ENCODE results near the gene RBMS3.

The RBMS3 gene

DNA sequence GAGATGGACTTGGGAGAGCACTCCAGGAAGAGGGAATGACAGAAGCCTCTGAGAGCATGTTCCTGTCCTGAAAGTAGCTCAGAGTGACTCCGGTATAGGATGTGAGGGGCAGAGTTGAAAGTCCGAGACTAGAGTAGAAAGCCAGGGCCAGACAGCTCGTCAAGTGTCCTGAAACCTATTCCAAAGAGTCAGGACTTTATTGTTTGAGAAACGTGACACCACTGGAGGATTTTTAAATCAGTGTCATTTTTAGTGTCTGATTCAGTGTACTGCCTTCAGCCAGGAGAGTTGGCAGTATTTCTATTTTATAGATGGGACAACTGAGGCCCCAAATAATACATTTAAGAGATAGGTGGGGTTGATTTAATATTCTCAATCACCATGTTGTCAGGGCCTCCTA lies 1.6 kb upstream of the RBMS3 start:
- DNase-seq, result no peak

DNA sequence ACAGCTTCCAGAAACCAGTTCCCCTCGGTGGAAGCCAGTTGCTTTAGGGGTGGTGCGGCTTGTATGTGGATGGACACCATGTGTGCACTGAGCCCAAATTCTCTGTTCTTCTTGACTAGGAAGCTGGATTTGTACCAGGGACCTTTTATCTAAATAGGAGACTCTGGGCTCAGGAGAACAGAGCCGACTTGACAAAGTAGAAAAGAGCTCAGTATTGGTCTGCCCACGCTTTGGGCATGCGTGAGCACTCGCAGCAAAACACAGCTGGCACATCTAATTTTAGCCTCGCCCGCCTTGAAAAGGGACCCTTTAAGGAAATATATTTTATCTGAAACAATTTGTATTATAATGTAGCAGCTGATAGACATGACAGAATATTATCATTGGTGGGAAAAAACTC lies 1.1 kb upstream of the RBMS3 start:
- no peak for DNase-seq

DNA sequence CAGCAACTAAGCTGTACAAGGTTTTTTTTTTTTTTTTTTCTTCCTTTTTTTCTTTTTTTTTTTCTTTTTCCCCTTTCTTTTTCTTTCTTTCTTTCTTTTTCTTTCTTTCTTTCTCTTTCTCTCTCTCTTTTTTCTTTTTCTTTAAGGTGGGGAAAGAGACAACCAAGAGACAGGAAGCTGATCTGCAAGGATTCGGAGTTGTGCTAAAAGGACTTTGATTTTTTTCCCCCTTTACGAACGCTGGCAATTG lies 148 bp downstream of the RBMS3 start:
- no peak for DNase-seq

DNA sequence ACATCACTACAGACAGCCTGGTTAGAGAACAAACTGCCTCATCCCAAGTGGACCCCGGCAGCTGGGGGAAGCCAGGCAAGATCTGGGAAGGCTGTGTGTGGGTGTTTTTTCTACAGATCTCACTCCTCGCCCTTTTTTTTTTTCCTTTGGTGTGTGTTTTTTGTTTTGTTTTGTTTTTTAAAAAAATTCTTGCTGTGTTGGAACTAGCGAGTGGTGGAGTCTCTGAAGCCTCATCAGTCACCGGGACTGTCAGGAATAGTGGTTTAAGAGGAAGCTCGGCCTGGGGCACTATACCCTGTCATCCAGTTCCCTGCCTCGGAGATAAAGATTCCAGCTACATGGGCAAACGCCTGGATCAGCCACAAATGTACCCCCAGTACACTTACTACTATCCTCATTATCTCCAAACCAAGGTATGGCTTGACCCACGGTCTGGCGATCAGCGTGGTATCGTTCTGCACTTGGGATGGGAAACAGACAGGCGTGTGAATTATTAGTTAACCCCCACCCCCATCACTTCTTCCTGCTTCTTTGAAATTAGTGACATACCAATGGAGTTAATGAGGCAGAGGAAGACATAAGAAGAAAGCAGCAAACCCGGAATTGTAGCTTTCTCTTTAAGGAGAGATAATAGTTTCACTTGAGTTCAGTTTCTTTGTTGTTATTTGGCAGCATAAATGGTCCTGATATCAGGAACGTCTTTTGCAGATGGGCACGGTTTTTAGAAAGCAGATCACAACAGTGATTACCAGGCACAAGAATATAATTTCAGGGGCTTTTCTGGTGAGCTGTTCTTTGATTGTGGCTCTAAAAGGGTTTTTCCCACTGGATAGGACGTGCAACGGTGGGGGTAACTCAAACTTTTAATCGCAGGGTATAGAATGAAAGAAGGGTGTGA lies 722 bp downstream of the RBMS3 start:
- DNase-seq, result no peak

DNA sequence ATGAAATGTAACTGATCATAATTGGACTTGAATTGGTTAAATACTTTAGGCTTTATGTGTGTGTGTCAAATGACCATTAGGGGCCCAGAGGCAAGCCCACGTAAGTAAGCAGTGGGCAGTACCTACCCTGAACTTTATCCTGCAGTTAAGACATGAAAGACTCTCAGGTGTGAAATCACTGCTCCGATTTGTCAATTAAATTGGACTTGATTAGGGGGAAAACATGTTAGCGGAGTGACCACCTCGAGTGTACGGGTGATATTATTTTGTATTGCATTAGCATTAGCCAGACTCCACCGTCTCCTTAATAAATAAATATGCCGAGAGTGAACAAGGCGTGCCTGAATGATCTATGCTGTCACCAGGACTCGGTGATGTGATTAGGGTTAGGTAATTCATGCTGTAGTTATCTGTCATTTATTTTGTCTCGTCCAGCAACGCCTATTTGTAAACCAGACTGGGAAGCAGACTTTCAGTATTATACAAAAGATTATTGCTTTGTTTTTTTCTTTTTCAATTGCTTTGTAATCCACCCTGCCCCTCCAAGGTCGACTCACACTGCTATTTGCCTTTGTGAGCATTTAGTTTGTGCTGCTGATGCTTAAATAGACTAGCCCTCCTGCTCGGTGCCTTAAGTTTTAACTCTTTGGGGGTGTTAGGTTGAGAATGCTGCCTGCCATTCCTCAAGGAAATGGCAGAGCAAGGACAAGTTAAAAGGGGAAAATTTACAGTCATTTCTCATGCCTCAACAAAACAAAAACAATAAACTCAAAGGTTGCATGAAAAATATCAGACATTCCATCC lies 1.8 kb downstream of the RBMS3 start:
- no peak for DNase-seq

DNA sequence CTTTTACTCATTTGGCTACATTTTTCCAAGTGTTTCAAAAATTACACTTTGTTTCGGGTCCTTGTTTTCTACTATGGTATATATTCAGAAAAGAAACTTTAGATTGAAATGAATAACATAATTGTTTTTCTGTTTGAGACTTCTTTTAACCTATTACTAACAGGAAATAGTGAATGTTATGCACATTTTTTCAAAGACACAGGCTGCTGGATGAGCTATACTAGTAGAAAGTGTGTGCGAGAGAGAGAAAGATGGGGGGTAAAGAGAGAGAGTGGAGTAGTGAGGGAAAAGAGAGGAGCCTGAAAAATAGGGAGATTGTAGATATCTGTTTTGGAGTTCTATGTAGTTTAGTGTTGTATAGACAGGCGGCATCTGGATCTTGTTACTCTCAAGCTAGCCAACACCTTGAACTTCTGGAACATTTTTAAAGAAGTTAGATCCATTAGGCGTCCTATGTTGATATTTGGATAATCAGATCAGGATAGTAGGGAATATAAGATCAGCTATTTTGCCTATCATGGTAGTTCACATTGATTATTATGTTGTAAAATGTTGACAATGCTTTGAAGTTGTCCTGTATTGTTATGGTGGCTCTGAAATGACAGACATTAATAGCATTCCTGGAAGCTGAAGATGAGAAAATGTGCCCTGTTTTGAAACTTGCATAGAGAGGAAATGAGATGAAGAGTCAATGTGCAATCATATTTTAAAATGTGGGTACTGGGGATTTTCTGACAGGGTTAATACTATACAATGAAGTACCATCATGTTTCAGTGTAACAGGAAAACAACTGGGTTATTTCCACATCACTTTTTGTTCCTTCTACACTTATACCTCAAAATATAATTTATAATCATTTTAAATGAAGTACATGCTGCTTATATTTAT lies 2.6 kb downstream of the RBMS3 start:
- no peak for DNase-seq

DNA sequence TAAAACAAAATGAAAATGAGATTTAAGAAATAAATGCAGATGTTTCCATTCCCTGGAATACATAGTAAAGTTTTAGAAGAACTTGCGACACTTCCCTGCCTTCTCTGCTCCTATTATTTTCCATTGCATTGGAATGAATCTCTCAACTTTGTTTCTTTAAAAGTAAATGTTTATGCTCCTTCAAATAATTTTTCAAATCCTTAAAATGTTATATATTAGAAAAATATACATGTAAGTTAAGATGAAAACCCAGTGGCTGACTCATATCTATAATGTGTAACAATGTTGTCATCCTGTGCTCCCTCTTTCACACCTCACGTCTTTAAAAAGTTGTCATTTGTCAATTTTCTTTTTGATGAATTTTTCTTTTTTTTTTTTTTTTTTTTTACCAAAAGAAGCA lies 3.6 kb downstream of the RBMS3 start:
- no peak for DNase-seq

DNA sequence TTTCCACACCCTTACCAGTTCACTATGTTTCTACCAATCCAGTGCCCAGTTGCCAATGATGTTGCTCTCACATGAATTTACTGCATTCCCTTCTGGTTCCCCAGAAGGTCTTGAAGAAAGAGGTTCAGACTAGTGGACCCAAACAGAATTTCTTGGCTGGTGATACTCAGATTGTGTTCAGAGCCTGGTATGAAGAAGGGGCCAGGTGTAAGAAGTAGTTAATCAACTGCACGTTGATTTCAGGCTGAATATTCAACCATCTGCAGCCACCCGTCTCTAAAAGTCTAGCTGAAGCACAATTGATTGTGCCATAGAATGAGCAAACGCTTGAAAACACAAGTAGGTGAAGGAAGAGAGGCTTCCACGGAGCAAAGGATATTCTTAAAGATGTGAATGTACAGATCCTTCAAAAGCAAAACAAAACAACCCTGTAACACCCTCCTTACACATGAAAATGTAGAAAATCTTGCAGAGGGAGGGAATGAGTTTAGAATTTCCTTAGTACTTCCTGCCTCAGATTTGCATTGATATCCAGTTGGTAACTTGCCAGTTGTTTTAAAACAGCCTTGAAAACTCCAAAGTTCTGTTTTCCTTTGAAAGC lies 4.7 kb downstream of the RBMS3 start:
- no peak for DNase-seq

DNA sequence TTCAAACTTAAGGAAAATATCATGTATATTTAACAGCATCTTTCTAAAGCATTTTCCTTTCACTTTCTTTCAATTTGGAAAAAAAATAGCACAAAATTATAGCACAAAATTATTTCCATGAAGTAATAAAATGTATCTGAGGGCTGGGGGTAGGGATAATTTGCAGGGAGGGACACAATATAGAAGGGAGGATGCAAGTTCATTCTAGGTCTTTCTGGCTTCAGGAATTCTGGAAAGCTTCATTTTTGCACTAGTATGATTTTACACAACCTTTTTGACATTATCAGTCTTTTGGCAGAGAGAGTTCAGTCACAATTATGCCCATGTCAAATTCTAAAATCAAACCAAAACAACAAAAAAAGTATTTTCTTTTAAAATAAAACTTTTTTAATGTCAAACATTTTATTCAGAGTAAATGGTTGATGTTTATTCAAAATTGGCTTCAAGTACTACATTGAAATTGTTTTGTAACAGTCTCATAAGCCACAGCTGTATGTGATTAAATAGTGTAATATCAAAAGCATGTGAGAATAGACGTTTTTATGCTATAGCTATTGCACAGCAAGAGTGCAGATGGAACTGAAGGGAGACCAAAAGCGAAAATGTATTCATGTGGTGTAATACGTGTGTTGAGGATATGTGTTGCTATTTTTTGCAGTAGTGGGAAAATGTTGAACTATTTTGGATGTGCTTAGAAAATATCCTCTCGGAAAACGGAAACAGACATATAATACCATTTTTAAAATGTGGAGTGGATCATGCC lies 5.8 kb downstream of the RBMS3 start:
- DNase-seq, result no peak

DNA sequence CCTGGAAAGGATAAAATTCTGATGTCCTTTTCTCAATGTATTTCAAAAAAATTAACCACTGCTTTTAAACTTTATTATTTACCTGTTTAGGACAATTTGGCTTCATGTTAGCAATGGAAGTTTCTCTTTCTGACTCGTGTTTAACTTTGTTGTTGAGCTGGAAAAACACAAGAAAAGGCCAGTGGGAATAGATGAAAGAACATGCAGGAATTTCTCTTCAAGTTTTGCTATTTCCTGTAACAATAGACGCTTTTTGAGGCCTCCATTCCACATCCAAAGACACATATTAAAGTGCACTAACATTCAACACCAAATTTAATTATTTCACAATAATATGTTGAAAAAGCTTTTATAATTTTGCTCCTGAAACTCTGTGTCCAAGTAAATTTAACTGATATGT lies 9.7 kb downstream of the RBMS3 start:
- no peak for DNase-seq

DNA sequence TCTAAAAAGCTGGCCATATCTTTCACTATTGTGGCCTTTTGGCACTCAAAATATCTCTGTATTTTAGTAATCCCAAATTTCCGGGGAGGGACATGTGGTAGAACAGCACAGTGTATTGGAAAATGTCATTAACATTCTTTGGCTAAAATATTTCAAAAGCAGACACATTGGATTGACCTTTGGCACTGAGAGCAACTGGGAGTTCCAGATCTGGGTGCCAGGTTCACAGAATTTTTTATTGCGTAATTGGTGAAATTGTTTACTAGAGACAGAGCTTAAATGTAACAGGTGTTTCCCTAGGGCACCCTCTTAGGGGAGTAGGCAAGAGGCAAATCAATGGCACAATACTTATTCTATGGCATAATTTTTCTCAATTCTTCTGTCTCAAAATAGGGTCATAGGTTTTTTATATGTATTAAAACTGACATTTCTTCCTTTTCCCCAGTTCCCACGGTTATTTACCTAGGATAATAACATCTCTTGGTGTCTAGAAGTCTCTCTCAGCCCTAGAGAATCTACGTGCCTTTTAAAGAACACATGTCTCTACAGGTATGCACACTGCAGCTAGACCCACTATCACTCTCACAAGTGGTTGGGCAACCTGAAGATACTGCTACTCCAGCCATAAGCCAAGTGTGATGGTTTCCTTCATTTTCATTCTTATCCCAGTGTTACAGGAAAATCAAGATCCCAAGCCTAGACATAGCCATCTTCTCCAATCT lies 10.6 kb downstream of the RBMS3 start:
- no peak for DNase-seq

DNA sequence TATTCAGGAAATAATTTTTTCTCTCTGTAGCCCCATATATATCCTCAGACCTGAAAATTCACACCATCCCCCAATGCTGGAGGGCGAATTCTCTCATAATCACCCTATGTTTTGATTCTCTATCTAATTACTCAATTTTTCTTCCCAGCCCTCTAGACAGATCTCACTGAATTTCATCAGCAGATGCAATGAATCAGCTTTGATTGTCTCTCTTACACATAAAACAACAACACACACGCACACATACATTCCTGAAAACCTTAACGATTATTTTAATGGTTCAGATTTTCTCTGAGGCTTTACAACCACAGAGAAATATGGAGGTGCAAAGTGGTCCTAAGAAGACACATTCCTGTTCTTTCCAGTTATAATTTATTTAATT lies 11.1 kb downstream of the RBMS3 start:
- DNase-seq, result no peak

DNA sequence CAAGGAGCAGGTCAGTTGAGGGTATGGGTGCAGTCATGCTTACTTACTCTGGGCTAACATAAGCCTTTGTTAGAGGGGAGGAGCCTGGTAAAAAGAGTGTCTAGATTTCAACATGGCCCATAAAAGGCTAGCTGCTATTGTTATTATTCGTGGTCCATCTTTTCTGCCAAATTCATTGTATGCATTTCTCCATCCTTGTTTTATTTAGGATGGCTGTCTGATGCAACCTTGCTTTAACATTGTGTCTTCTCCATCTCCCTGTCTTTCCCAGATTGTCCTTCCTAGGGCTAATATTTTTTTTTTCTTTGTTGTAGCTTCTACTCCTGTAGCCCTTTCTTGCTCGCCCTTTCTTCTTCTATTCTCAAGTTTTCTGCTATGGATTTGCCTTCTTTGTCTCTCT lies 12.6 kb downstream of the RBMS3 start:
- DNase-seq, result no peak

DNA sequence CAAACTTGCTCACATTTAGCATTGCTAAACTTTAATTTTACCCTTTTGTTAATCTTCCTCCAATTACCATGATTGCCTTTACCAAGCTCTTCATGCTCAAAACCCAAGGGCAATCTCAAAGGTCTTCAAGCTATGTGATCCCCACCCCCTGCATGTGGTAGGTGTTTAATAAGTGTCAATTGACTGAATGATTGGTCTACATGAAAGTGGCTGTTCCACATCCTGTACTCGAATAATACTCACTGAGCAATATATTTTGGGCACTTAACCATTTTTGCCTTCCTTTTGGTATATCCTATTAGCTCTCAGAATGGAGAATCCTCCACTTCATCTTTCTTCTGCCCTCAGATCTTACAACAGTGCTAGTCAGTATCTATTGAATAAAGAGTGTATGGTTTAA lies 17.1 kb downstream of the RBMS3 start:
- DNase-seq, result no peak

DNA sequence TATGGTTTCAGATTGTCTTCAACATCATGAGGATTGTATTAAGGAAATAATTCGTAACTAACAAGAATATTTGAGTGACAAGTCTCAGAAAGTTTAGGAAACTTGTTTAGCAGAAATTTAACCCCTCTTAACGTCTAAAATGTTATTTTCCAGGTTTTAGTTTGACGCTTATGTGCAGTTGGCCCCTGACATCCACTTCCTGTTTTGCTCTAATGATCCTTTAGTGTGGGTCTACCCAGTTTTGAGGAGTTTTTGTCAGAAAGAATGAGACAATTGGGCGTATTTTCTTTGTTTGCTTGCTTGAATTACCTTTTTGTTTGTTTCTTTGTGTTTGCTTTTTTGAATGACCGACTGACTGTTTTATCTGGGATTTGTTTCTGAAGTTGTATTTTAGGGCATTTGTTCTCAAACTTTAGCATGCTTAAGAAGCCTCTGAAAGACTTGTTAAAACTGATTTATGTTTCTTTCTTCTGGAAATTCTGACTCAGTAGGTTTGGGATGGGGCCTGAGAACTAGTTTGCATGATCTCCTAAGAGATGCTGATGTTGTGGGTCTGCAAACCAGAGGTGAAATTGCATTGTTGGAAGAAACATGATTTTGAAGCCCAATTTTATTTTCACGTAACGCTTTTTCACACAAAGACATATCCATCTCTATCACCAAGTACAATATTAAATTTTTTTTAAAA lies 20.6 kb downstream of the RBMS3 start:
- no peak for DNase-seq

DNA sequence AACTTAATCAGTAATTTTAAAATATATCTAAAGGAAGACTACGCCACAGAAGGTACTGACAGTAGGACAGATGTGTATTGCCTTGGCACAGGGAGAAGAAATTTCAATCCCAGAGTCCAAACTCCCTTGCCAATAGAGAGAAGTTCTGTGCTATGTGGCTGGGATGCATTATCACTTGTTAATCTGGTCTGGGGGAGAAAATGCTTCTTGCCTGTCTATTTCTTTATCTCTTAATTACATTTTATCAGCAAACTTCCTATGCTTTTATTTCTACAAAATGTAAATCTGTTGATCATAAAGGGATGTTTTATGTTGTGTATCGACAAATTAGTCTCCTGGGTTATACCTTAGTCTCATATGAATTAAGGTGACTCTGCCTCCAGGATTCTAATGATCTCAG lies 21.7 kb downstream of the RBMS3 start:
- no peak for DNase-seq

DNA sequence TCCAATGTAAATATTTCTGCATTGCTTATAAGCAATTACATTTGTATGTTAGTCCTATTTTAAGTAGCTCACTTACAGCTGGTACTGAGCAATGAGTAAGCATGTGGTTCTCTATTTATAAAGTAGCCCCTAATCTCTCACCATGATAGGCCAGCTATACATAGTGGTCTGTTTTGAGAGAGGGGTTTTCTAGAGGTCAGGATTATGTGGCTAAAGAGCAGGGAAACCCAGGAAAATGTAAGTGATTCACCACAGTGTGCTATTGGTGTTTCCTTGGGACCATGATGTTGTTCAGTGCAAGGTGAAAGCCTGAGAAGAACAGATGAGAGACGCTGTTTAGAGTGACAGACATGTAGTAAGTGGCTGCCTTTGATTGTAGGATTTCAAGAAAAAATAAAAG lies 26.4 kb downstream of the RBMS3 start:
- DNase-seq, result no peak

DNA sequence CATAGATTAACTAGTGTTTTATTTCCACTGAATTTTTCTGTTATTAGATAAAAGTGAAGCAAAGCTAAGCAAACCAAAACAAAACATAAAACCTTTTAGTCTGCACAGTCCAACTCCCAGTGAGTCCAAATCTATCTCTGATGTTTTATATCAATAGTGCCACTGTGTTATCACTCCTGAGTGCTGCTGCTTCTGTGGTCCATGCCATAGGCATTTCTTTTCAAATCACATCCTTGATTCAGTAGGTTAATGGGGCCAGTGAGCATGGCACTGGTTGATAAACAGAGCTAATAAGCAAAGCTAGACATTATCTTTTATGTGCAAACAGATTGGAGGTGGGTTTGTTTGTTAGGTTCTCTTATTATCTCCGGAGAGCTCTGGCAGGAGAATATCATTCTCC lies 30.0 kb downstream of the RBMS3 start:
- DNase-seq, result no peak

DNA sequence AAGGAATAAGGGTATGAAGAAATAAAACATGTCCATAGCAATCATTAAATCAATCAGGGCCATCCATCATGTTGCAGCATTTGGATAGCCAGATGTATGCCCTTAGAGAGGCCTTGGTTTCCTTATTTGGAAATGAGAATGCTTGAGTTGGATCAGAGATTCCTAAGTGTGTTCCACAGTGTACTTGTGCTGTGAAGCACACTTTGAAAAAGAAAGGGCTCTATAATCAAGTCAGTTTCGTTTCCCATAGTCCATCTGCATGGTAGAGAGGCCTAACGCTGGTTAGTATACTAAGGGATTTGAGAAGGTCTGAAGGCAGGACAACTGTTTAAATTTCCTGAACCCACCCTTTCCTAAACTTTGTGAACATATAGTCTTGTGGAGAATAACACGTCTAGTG lies 30.9 kb downstream of the RBMS3 start:
- DNase-seq, result no peak

DNA sequence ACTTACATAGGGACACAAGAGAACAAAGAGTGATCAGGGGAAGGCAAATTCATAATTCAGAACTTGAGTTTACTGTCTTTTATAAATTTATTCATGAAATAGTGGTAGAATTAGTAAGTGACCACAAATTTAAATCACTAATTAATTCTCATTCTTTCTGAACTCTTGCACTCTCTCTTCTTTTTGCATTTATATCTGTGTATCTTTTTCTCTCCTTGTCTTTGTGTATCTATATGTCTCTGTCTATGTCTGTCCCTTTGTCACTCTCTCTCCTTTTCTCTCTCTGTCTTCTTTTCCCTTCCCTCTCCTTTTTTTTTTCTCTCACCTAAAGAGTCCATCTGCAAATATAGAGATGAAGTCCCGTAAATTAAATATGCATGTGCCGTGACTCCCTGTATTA lies 31.5 kb downstream of the RBMS3 start:
- DNase-seq, result no peak

DNA sequence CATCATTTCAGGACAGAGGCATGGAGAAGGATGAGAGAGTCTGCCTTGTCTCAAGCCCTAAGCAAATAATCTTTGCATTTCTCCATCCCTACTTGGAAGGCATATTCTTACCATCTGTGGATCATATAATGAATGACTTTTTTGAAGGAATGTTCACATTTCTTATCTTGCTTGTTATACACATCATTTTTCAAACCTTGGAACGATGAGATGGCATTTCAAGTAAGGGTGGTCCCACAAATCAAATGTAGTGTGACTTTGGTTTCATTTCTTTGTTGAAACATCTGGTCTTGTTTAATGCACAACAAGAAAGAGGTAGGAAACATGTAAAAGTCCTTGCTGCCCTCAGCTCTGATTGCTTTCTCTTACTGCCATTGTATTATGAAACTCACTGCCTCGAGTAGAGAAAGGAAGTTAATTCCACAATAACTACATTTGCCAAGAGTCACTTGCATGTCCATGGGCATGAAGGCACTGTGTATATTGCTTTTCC lies 32.1 kb downstream of the RBMS3 start:
- no peak for DNase-seq

All from activated T-cell treated with anti-CD3 and anti-CD28 coated beads, Interleukin-2, amount 50 U/mL, for 48 hours (primary cell).